Measurements from ENCODE around the gene ECHS1.
A peak's percentile ranks its signal among the peaks of the same experiment; 100 is the strongest.

Gene ECHS1

GRCh38 chr10:133339708-133340380 lies 33.3 kb downstream of the ECHS1 start:
- no peak for DNase-seq (ENCODE audit: low spot score)

GRCh38 chr10:133338080-133339071 lies 34.8 kb downstream of the ECHS1 start:
- DNase-seq (ENCODE audit: low spot score): no peak

- DNase-seq (ENCODE audit: low spot score): no peak
These were observed 35.8 kb downstream of the ECHS1 start for GRCh38 chr10:133337370-133337725.

GRCh38 chr10:133336577-133337369 lies 36.4 kb downstream of the ECHS1 start, which contains the start of gene CALY:
Gene CALY (minus strand): TSS chr10:133336896. CDS start chr10:133328989, 7,907 bp downstream.
- DNase-seq (ENCODE audit: low spot score): no peak

- no peak for DNase-seq (ENCODE audit: low spot score)
These were observed 37.0 kb downstream of the ECHS1 start for GRCh38 chr10:133336118-133336576.

GRCh38 chr10:133335246-133336117 lies 37.7 kb downstream of the ECHS1 start:
- DNase-seq (ENCODE audit: low spot score): peak; percentile 83

GRCh38 chr10:133334503-133335245 lies 38.5 kb downstream of the ECHS1 start:
- peak; percentile 59 for DNase-seq (ENCODE audit: low spot score)

- no peak for DNase-seq (ENCODE audit: low spot score)
These were observed 40.0 kb downstream of the ECHS1 start for GRCh38 chr10:133332936-133333699.

- DNase-seq (ENCODE audit: low spot score): peak; percentile 92
These were observed 43.5 kb downstream of the ECHS1 start for GRCh38 chr10:133329491-133330202.

GRCh38 chr10:133328358-133329343 lies 44.5 kb downstream of the ECHS1 start:
- DNase-seq (ENCODE audit: low spot score): no peak

GRCh38 chr10:133327651-133328357 lies 45.4 kb downstream of the ECHS1 start:
- peak; percentile 53 for DNase-seq (ENCODE audit: low spot score)

- DNase-seq (ENCODE audit: low spot score): peak; percentile 34
These were observed 46.2 kb downstream of the ECHS1 start for GRCh38 chr10:133326745-133327650.

- DNase-seq (ENCODE audit: low spot score): no peak
These were observed 47.0 kb downstream of the ECHS1 start for GRCh38 chr10:133326223-133326551.

GRCh38 chr10:133325440-133326222 lies 47.5 kb downstream of the ECHS1 start:
- DNase-seq (ENCODE audit: low spot score): no peak

GRCh38 chr10:133324857-133325260 lies 48.3 kb downstream of the ECHS1 start:
- DNase-seq (ENCODE audit: low spot score): no peak
